Measurements from ENCODE around the gene IQSEC3. TPM values are rescaled to one million over a fixed set of nuclear protein-coding genes. Genes with fewer than 3 reads are reported as not detected.
"Not testable (repeated sequence)": the region's sequence is repeated elsewhere in the genome, so short reads cannot be mapped to it uniquely, and the experiment has no call there.

Gene IQSEC3
- total RNA-seq, 1 experiment from 2014 or later: not detected

DNA sequence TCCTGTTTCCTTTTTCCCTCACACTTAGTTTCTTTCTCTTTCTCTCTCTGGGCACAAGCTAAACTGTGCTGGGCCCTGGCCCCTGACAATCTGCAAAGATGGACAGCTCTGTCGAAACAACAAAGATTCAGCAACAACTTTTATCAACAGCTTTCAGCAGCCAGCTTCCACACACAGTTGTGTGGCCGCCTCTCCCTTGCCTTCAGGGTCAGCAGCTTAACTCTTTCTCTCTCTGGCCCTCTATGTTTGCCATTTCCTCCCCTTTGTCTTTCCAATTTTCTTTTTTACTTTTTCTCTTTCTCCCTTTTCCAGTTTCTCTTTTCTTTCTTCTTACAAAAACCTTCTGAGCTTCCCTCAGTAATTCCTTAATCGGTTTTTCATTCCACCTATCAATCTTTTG is 43.3 kb downstream of the IQSEC3 start:
- no peak for DNase-seq (ENCODE audit: low read depth)

DNA sequence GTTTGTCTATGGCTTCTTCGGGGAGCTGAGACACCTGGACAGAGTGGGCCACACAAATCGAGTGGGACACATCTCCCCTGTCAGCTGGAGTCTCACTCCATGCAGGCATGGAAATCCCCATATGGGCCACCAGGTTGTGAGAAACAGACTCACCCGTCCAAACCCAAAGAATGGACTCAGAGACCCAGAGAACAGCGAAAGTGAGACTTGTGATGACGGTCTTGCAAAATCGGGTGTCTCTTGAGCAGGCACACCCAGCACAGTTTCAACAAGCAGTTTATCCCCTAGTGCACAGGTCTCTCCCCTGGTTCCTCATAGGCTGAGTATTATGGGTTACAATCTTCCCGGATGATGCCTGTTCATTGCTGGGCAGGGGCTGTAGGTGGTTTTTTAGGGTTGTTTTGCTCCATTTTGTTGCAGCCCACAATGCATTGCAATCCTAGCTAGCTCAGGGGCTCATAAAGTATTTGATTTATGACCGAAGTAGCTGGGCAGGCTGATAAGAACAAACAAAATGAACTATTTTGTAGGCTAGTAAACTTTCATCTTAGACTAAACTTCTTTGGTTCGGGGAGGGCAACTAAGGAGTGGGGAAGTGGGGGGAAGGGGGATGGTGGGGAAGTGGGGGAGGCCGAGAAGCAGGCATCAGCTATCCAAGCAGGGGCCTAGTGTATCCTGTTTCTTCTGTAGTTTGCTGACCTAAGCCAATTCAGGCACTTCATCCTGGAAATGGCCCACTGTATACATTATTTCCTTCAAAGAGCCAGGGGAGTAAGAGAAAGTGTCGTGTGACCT is 45.3 kb downstream of the IQSEC3 start:
- no peak for DNase-seq (ENCODE audit: low read depth)

- no peak for DNase-seq (ENCODE audit: low read depth)
These were observed 46.8 kb downstream of the IQSEC3 start for GRCh38 chr12:113347-113746.

DNA sequence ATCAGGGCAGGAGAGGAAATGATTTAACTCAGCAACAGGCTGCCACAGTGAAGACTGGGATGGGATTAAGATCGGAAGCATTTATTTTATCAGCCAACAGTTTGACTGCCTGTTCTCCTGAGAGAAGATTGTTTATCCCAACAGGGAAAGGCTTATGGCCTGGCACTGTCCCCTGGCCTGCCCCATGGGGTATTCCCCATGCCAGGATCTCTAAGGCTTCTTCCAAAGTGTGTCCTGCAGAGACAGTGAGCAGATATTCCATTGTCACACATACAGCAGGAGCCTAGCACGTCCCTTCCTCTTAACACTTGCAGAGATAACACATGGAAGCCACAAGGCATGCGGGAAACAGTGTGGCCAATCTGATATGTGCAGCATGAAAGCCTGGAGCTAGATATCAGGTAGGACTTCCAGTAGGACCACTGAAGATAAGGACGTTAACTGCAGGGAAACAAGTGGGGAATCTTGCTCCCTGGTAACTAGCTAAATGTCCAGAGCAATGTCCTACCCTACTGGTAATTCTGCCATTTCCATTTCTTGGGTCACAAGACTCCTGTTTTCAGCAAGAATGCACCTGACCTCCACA is 48.2 kb downstream of the IQSEC3 start:
- DNase-seq (ENCODE audit: low read depth): no peak

- no peak for DNase-seq (ENCODE audit: low read depth)
These were observed 49.0 kb downstream of the IQSEC3 start for GRCh38 chr12:115518-115917.

DNA sequence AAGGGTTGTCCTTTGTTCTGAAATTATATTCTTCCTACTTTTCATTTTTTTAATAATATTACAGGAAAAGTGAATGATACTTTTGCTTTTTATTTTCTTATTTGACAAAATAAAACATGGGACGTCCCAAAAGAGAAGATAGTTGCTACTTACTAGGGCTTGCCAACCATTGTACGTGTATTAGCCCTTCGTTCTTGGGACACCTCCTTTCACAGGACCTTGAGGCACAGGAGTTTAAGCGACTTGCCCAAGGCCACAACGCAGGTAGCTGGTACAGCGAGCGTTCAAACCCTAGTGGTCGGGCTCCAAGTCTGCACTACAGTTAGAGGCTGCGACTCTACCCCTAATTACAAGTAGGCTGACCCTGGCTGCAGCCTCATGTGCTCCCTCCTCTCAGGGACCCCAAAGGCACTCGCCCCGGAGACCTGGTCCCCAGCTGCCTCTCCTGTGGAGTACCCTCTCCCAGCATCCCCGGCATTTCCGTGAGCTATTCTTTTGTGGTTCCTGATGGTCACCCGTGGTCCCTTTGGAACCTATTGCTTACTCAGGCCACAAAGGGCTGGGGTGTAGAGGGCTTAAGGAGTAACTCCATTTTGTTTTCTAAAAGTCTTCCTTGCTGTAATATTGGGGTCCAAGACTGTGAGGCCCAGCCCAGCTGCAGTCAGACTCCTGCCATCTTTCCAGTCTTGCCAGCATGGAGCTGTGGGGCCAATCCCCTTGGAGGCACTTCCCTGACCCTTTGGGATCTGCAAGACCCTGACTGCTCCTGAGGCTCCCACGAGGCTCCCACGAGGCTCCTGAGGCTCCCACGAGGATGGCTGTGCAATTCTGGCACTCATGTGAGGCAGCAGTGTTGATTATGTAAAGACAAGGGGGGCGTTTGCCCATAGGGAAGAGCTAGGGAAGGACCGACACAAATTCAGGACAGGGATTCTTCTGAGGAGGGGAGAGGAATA is 49.7 kb downstream of the IQSEC3 start:
- DNase-seq (ENCODE audit: low read depth): no peak

DNA sequence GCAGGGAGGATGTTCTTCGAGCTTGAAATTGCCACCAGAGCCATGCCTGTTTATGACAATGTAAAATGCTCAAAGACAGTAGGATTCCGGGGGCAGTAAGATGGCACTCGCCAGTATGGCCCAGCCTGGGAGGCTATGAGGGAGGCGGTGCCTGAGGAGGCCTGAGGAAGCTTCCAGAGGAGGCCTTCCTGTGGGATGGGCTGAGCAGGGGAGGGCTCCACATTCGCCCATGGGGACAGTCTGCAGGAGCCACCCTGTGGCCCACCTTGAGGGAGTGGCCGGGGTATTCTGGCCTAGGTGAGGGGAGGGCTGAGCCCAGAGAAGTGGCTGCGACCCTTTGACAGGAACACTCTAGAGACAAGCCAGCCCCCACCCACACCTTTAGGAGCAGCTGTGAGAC is 50.7 kb downstream of the IQSEC3 start:
- no peak for DNase-seq (ENCODE audit: low read depth)

DNA sequence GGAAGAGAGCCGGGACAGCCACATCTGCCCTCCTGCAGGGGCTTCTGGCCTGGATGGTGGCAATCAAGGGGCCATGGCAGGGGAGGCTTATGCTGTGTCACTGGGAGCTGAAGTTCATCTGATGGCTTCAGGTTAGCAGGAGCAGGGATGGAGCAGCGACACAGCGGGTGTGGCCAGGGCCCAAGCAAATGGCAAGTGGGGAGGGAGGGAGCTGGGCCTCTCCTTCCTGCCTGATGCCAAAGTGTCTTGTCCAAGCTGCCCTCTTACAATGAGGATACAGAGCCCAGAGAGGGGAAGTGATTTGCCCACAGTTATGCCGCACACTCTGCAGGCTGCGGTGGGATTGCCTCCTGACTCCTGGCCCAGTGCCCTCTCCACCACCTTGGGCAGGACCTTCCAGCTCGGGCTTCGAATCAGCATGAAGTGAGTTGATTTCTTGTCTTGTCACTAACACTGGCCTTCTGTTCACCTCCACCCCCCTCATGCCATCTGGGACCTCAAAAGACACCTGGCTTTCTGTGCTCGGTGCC is 51.3 kb downstream of the IQSEC3 start:
- DNase-seq (ENCODE audit: low read depth): no peak

GRCh38 chr12:118591-118990 is 52.0 kb downstream of the IQSEC3 start:
- no peak for DNase-seq (ENCODE audit: low read depth)

- DNase-seq (ENCODE audit: low read depth): no peak
These were observed 54.4 kb downstream of the IQSEC3 start for GRCh38 chr12:120951-121350.

DNA sequence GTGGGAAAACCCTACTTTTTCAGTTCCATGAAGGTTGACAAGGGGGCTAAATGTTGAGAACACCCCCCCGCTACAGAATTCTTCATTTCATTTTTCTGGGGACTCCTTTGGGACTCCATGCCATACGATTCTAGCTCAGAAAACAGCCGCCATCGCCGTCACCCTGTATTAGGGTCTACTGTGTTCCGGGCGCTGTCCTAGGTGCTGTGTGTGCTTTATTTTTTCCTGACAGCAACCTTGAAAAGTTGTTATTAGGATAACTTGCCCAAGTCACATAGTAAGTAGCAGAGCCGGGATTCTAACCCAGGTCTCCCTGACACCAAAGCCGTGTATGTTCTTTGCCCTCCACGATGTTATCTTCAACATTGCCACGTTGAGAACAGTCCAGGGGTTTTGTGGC is 55.1 kb downstream of the IQSEC3 start:
- no peak for DNase-seq (ENCODE audit: low read depth)

- no peak for DNase-seq (ENCODE audit: low read depth)
These were observed 58.5 kb downstream of the IQSEC3 start for GRCh38 chr12:125075-125474.

GRCh38 chr12:125566-125965 is 59.0 kb downstream of the IQSEC3 start:
- DNase-seq (ENCODE audit: low read depth): no peak

DNA sequence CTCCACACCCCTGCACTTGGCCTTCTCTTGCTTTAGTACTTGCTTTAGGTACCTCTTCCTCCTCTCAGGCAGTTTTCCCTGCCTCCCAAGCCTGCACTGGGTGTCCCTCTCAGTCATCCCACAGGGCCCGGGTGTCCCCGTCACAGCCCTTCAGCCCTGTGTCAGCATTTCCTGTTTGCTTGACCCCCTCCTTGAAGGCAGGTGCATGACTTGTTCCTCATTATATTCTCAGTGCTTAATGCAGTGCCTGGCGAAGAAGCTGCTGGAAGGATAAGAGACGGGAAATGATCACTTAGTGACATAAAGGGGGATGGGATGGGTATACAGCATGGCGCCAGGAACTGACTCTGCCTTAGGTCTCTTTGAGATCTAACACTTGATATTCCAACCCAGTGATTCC is 61.5 kb downstream of the IQSEC3 start:
- DNase-seq (ENCODE audit: low read depth): no peak

- DNase-seq (ENCODE audit: low read depth): no peak
These were observed 62.4 kb downstream of the IQSEC3 start for GRCh38 chr12:129001-129400.

DNA sequence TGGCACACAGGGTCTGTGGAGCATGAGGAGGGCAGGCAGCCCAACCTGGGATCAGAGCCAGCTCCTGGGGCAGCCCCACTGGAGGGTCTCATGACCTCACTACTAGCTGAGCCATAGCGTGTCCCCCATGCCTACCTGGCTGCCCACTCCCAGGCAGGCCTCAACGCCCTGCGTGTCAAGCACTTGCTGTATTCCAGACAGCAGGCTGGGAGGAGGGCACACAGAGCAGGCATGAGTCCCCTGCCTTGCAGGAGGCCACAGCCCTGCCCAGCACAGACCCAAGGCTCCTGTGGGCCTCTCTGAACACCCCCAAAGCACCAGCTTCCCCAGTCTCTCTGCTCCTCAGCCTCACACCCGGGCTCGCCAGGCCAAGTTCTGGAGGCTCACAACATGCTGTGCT is 64.0 kb downstream of the IQSEC3 start:
- DNase-seq (ENCODE audit: low read depth): no peak

DNA sequence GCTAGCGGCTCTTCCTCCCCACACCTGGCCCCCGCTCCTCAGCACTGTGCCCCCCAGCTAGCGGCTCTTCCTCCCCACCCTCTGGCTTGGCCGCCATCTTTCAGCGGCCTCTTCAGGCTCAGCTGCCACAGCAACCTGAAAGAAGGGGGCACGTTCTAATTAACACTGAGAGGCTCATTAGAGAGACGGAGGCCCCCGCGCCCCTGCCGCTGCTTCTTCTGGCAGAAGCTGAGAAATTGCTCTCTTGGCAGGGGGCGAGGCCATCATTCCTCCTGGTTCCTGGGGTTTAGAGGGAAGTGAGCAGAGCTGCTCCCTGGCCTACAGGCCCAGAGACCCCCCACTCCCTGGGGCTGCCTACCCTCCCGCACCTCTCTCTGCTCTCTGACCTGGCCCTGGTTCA is 64.4 kb downstream of the IQSEC3 start:
- DNase-seq (ENCODE audit: low read depth): no peak

DNA sequence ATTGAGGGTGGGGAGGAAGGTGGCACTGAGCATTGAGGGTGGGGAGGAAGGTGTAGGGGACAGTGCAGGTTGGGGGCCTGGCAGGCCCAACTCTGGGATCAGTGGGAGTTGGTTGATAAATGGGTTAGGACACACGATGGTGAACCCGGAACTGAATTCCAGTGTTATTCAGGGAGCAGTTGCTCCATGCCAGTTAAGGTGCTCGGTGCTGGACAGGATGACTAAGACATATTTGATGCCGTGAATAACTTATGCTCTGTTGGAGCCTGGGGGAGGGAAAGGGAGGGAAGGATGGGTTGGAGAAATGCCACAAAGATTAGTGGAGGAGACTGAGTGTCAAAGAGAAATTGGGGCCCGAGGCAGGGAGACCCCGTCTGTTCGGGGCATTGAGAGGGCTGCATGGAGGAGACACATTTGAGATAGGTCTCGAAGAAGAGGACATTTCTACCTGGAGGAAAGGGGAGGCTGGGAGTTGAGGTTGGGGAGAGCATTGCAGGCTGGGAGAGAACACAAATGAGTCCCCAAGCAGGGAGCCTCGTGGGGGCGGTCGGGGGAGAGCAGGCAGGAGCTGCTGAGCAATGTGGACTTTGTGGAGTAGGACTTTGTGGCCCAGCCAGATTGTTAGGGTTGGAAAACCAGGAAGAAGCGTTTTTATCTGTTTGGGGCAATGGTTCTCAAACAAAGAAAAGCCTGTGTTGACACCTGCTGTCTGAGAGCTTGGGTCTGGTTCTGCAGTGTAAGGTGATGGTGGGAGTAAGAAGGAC is 65.3 kb downstream of the IQSEC3 start:
- DNase-seq (ENCODE audit: low read depth): peak; percentile 11

GRCh38 chr12:133616-134232 is 67.2 kb downstream of the IQSEC3 start:
- not testable (repeated sequence) for DNase-seq (ENCODE audit: low read depth)

- no peak for DNase-seq (ENCODE audit: low read depth)
These were observed 68.6 kb downstream of the IQSEC3 start for GRCh38 chr12:135138-135537.

All from HT1080 (cell line).